Smooth muscle cell of bladder (primary cell): ENCODE measurements around the gene ABHD1. TPM values are rescaled to one million over a fixed set of nuclear protein-coding genes. Genes with fewer than 3 reads are reported as not detected.

ENCODE experiments used
- total RNA-seq: library from RNA; depleted of rRNA; stranded (reverse); fragments of >200 nt; gene quantifications from 2 replicates; pipeline ENCODE4 v1.2.3, GENCODE V29; 2014

ABHD1 gene
- not detected in 2 replicates for total RNA-seq

GRCh38 chr2:27123302-27124150 lies at the start of gene ABHD1:
ABHD1 (plus strand) TSS chr2:27123815; CDS start chr2:27123949, 134 bp downstream.

GRCh38 chr2:27078267-27079194 lies 45.1 kb upstream of the ABHD1 start, which contains the start of gene EMILIN1:
EMILIN1 (plus strand) TSS chr2:27078615; CDS start chr2:27079066, 451 bp downstream.

GRCh38 chr2:27086724-27087593 lies 36.7 kb upstream of the ABHD1 start, which contains the start of gene KHK:
KHK (plus strand) TSS chr2:27086772; CDS start chr2:27087260, 488 bp downstream.

GRCh38 chr2:27118525-27119329 lies 4.9 kb upstream of the ABHD1 start, which contains the start of gene CGREF1:
CGREF1 (minus strand) TSS chr2:27119128; CDS start chr2:27104366, 14,762 bp downstream.

GRCh38 chr2:27133905-27134780 lies 10.5 kb downstream of the ABHD1 start, which contains the start of gene PREB:
PREB (minus strand) TSS chr2:27134636; CDS start chr2:27134421, 215 bp downstream.

GRCh38 chr2:27139310-27139709 lies 15.7 kb downstream of the ABHD1 start, which contains the start of gene PRR30:
PRR30 (minus strand) TSS chr2:27139410; CDS start chr2:27138329, 1,081 bp downstream.

GRCh38 chr2:27148801-27149439 lies 25.3 kb downstream of the ABHD1 start, which contains the start of gene TCF23:
TCF23 (plus strand) TSS chr2:27149004; CDS start chr2:27149134, 130 bp downstream.

Other genes starting within 250 kb of the ABHD1 start
- gene MAPRE3, start 153.2 kb upstream of the ABHD1 start, total RNA-seq = 3.1 and 3.3 TPM in 2 replicates
- gene TMEM214, start 90.8 kb upstream of the ABHD1 start, total RNA-seq = 31.6 and 33.6 TPM in 2 replicates
- gene AGBL5, start 72.1 kb upstream of the ABHD1 start, total RNA-seq = 20.9 and 25.4 TPM in 2 replicates
- gene OST4, start 52.2 kb upstream of the ABHD1 start, total RNA-seq = 670 and 734 TPM in 2 replicates
- 203 and 242 TPM in 2 replicates for gene EMILIN1, start 45.2 kb upstream of the ABHD1 start, total RNA-seq
- gene KHK, start 37.0 kb upstream of the ABHD1 start, total RNA-seq = 0.43 and 0.55 TPM in 2 replicates
- gene CGREF1, start 4.7 kb upstream of the ABHD1 start, total RNA-seq = 7.0 and 8.2 TPM in 2 replicates
- gene PREB, start 10.8 kb downstream of the ABHD1 start, total RNA-seq = 49.1 and 56.2 TPM in 2 replicates
- not detected in 2 replicates for gene PRR30, start 15.6 kb downstream of the ABHD1 start, total RNA-seq
- gene TCF23, start 25.2 kb downstream of the ABHD1 start, total RNA-seq = not detected in 2 replicates
- gene ATRAID, start 88.2 kb downstream of the ABHD1 start, total RNA-seq = 247 and 248 TPM in 2 replicates
- gene SLC5A6, start 88.5 kb downstream of the ABHD1 start, total RNA-seq = 11.5 and 14.7 TPM in 2 replicates
- gene CAD, start 93.6 kb downstream of the ABHD1 start, total RNA-seq = 19.6 and 28.0 TPM in 2 replicates
- gene SLC30A3, start 139.2 kb downstream of the ABHD1 start, total RNA-seq = under 0.01 TPM in 1 of 2 replicates, not detected in the other
- not detected in 2 replicates for gene DNAJC5G, start 151.6 kb downstream of the ABHD1 start, total RNA-seq
- gene TRIM54, start 158.6 kb downstream of the ABHD1 start, total RNA-seq = 0.14 TPM in 1 of 2 replicates, not detected in the other
- gene UCN, start 184.6 kb downstream of the ABHD1 start, total RNA-seq = 0.14 and 0.83 TPM in 2 replicates
- gene MPV17, start 199.3 kb downstream of the ABHD1 start, total RNA-seq = 59.4 and 68.0 TPM in 2 replicates
- gene GTF3C2, start 232.9 kb downstream of the ABHD1 start, total RNA-seq = 18.2 and 21.4 TPM in 2 replicates
- 30.0 and 33.3 TPM in 2 replicates for gene EIF2B4, start 246.5 kb downstream of the ABHD1 start, total RNA-seq
- 138 and 143 TPM in 2 replicates for gene SNX17, start 246.8 kb downstream of the ABHD1 start, total RNA-seq